AG09319 (cell line): ENCODE results near the gene KCNN3.

Source experiments
- DNase-seq: peaks from one replicate; pipeline ENCODE4 v3.0.0-alpha.2; 2010; ENCODE audit warnings: low read depth; ENCODE audit errors: extremely low read depth
- TF ChIP-seq, protein P1 (sequence below): IDR thresholded peaks from 2 replicates; pipeline ENCODE4 v1.5.1; 2011; ENCODE audit warnings: low read depth, mild to moderate bottlenecking, inconsistent platforms, low read length, moderate library complexity

The KCNN3 gene

DNA sequence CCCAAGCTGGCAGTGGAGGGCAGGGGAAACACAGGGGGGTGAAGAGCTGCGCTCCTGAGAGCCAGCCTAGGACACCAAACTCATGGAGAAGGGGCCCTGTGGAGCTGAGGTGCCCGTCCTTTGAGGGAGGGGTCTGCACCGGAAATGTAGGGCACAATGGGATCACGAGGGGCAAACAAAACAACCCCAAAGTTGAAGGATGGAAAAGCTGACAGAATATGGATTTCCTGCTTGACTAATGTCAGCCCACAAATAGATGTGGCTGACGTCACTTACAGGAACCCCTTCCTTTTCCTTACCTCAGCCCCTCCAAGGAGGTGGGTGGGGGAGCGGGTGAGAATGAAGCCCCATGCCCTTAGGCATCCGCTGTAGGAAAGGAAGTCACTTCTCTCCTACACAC lies 110.9 kb downstream of the KCNN3 start:
- DNase-seq: no peak
- TF ChIP-seq, protein P1, sequence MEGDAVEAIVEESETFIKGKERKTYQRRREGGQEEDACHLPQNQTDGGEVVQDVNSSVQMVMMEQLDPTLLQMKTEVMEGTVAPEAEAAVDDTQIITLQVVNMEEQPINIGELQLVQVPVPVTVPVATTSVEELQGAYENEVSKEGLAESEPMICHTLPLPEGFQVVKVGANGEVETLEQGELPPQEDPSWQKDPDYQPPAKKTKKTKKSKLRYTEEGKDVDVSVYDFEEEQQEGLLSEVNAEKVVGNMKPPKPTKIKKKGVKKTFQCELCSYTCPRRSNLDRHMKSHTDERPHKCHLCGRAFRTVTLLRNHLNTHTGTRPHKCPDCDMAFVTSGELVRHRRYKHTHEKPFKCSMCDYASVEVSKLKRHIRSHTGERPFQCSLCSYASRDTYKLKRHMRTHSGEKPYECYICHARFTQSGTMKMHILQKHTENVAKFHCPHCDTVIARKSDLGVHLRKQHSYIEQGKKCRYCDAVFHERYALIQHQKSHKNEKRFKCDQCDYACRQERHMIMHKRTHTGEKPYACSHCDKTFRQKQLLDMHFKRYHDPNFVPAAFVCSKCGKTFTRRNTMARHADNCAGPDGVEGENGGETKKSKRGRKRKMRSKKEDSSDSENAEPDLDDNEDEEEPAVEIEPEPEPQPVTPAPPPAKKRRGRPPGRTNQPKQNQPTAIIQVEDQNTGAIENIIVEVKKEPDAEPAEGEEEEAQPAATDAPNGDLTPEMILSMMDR: no peak

DNA sequence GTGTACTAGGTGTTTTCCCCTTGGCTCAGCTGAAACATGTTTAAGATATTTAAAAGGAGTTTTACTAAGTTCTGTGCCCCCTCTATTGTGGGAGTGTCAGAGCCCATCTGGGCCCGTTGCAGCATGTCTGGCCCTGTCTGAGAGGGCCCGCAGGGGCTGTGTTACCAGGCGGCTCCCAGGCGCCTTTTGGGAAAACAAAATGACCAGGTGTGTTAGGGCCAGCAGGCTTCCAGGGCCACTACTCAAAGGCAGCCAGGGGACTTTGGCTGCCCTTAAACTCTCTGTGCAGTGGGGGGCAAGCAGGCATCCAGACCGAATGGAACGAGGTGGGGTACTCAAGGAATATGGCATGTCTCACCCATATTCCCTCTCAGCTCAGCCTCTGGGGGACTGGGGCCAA lies 111.7 kb downstream of the KCNN3 start:
- TF ChIP-seq, protein P1: no peak
- no peak for DNase-seq

DNA sequence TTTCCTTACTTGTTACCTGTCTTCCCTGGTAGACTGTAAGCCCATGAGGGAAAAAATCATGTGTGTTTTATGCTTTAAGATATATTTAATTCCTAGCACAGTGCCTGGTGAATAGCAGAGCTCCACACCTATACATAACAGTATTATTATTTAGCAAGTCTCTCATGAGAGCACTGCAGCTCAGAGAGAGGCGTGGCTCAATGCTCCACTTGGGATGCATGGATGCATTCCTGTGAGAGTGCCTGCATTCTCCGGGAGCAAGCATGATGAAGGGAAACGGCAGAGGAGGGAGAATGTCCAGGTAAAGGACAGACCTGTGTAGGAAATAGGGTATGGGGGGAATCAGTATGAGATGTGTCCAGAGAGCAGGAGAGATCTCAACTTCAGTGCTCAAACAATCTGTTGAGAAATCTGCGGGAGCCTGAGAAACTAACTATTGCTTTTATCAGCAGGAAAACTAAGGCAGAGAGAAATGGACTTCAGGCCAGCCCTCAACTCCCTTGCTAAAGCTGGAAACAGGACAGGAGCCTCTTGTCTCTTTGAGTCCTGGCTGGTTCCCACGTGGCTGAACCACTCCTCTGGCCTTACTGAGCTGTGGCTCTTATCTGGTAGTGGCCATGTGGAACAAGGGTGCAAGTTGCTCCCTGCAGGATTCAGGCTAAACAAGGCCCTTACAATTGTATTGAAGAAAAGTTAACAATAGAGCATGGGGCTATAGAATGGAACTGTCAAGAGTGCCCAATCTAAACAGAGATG lies 113.1 kb downstream of the KCNN3 start:
- TF ChIP-seq, protein P1: no peak
- DNase-seq: no peak

DNA sequence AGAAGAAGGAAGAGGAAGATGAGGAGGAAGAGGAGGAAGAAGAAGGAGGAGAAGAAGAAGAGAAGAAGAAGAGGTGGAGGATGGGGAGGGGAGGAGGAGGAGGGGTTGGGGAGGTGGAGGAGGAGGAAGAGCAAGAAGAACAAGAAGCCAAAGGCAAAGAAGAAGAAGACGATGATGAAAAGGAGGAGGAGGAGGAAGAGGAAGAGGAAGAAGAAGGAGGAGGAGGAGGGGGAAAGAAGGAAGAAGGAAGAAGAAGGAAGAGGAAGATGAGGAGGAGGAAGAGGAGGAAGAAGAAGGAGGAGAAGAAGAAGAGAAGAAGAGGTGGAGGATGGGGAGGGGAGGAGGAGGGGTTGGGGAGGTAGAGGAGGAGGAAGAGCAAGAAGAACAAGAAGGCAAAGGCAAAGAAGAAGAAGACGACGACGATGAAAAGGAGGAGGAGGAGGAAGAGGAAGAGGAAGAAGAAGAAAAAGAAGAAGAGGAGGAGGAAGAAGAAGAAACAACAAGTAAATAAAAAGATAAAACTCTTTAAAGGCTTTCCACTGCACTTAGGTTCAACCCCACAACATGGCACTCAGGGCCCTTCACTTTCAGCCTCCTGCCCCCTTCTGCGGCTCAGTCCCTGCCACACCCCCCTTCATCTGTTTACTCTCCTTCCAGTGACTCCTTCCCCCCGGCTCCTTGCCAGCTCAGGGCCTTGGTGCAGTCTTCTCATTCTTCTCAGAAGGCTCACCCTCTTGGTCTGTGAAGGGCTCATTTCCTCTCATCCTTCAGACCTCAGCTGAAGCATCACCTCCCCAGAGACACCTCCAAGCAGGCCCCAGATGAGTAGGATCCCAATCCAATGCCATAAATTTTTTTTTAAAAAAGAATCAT lies 114.0 kb downstream of the KCNN3 start:
- no peak for DNase-seq
- TF ChIP-seq, protein P1: no peak

DNA sequence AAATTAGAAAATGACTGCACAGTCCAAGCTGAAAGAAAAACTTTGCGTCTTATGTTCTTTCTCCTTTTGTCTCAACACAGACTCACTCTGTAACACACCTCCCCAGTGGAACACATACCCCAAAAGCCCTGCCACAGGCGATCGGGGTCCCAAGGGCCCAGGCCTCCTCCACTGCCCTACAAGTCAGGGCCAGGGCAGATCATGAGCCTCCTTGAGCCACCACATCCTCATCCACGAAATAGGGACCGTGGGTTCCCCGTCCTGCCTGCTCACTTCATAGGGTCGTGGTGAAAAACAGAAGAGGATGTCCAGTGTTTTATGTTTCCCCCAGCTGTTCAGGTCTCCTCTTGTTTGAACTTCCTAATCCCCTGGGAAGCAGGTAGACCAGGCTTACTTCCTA lies 116.7 kb downstream of the KCNN3 start:
- DNase-seq: no peak
- TF ChIP-seq, protein P1: no peak

DNA sequence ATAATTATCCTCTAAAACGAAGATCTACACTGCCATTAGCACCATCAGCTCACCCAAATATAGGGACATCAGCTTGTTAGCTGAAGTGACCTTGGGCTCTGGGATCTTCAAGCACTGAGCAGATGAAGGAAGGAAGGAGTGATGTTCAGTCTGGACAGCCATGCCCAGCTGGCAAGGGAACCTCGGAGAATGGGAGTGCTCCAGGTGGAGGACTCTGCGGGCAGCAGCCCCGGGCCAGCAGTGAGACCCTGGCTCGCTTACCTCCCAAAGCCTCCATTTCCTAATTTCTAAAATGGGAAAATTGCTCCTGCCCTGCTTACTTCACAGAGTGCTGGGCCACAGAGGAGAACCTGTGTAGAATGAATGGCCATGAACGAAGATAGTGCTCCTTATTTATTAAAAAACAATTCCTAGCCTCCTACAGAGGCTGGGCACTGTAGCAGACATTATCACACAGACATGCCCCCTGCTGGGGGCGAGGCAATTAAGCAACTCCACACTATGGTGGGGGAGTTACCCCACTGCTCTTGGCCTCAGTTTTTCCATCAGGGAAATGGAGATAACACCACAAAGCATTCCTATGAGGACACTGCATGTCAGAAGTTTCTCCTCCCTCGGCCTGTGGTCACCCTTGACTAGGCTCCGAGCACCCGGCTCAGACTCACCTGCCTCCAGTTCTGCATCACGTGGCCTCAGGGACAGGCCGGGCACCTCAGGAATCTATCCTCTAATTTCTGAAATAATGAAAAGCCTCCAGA lies 117.6 kb downstream of the KCNN3 start:
- DNase-seq: no peak
- TF ChIP-seq, protein P1: no peak

DNA sequence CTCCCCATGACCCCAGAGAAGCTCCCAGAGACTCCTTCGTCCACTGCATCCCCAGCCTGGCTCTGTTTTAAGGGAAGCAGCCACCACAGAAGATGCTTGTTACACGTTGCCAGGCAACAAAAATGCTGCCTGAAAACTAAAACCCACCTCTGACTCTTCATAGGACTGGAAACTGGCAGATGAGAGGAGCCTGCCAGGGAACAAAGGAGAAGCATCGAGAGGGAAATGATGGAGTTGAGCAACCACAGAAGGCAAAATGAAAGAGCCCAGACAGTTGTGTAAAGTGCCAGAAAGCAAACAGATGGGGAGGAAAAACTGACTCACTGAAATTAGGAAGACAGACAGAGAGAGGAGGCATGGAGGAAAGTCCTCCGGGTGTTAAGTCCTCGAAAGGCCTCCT lies 118.4 kb downstream of the KCNN3 start:
- TF ChIP-seq, protein P1: no peak
- no peak for DNase-seq
